Adipose tissue (tissue), 3 donors: Measurements from ENCODE around the gene NGF. TPM values are rescaled to one million over a fixed set of nuclear protein-coding genes. Genes with fewer than 3 reads are reported as not detected.
A peak's percentile ranks its signal among the peaks of the same experiment; 100 is the strongest.

Source experiments
- H3K27ac ChIP-seq: one replicate; pipeline ENCODE4 v1.5.1; 2013; ENCODE audit warnings: low read depth, low read length
- WGBS, 3 donors: extraction: QIAGEN DNeasy Blood & Tissue Kit; methylation state at CpG; one replicate each; pipeline ENCODE4 v1.1.7; 2013; 5-methylcytosine and 5-hydroxymethylcytosine counted together
- polyA plus RNA-seq, 3 donors: library from polyadenylated mRNA; stranded (reverse); fragments of 200-250 nt; gene quantifications; one replicate each; pipeline ENCODE4 v1.2.3, GENCODE V29; 2013
- donor health status: healthy with polysubstance abuse.
- donor health status: Bipolar disorder and iron deficiency.
- donor health status: healthy.

NGF gene
- polyA plus RNA-seq, 3 donors = 0.66 to 14.7 (median 13.3) TPM

GRCh38 chr1:115340879-115341278 is 2.8 kb upstream of the NGF start:
- no peak overlapping the region for H3K27ac ChIP-seq
- WGBS, 3 donors = 60 to 61% (median 60%) methylated on average over 3 of the region's 3 CpGs

GRCh38 chr1:115338457-115338820 is 390 bp upstream of the NGF start:
- WGBS, 3 donors = 12 to 23% (median 16%) methylated on average over 19 to 25 of the region's 25 CpGs

GRCh38 chr1:115337276-115337632 is 795 bp downstream of the NGF start:
- H3K27ac ChIP-seq = no peak overlapping the region
- 3 to 5% (median 4%) methylated on average over 19 of the region's 19 CpGs for WGBS, 3 donors

More at GRCh38 chr1:115338457-115338820, 390 bp upstream of the NGF start:
- no peak overlapping the region for H3K27ac ChIP-seq

- 55 to 58% (median 55%) methylated on average over 3 of the region's 3 CpGs for WGBS, 3 donors
- H3K27ac ChIP-seq = no peak overlapping the region
These were observed 1.3 kb downstream of the NGF start for GRCh38 chr1:115336741-115337140.

- peak overlapping the region; percentile 65 for H3K27ac ChIP-seq
- 38 to 72% (median 52%) methylated on average over 4 to 7 of the region's 7 CpGs for WGBS, 3 donors
These were observed 5.0 kb downstream of the NGF start for GRCh38 chr1:115332813-115333608.

- 47 to 76% (median 48%) methylated on average over 5 of the region's 5 CpGs for WGBS, 3 donors
- H3K27ac ChIP-seq = peak overlapping the region; percentile 65
These were observed 6.3 kb downstream of the NGF start for GRCh38 chr1:115331558-115332331.

GRCh38 chr1:115330480-115331013 is 7.5 kb downstream of the NGF start:
- peak overlapping the region; percentile 79 for H3K27ac ChIP-seq
- WGBS, 3 donors = 63 to 69% (median 66%) methylated on average over 7 of the region's 7 CpGs

GRCh38 chr1:115329965-115330364 is 8.1 kb downstream of the NGF start:
- 60 to 74% (median 67%) methylated on average over 3 of the region's 3 CpGs for WGBS, 3 donors
- no peak overlapping the region for H3K27ac ChIP-seq

- 62 to 95% (median 92%) methylated on average over 3 of the region's 3 CpGs for WGBS, 3 donors
- H3K27ac ChIP-seq = no peak overlapping the region
These were observed 10.8 kb downstream of the NGF start for GRCh38 chr1:115327270-115327669.

GRCh38 chr1:115326419-115326818 is 11.6 kb downstream of the NGF start:
- H3K27ac ChIP-seq = no peak overlapping the region
- 88 to 93% (median 91%) methylated on average over 6 of the region's 6 CpGs for WGBS, 3 donors

GRCh38 chr1:115325874-115326273 is 12.2 kb downstream of the NGF start:
- no peak overlapping the region for H3K27ac ChIP-seq
- 51 to 53% (median 52%) methylated on average over 5 of the region's 5 CpGs for WGBS, 3 donors

GRCh38 chr1:115324649-115325420 is 13.2 kb downstream of the NGF start:
- H3K27ac ChIP-seq = no peak overlapping the region
- 78 to 93% (median 90%) methylated on average over 8 of the region's 8 CpGs for WGBS, 3 donors

GRCh38 chr1:115323366-115324004 is 14.6 kb downstream of the NGF start:
- no peak overlapping the region for H3K27ac ChIP-seq
- WGBS, 3 donors = 60 to 68% (median 66%) methylated on average over 2 of the region's 2 CpGs

GRCh38 chr1:115322631-115323030 is 15.4 kb downstream of the NGF start:
- no peak overlapping the region for H3K27ac ChIP-seq
- WGBS, 3 donors = 87 to 95% (median 91%) methylated on average over 3 of the region's 3 CpGs

GRCh38 chr1:115320377-115320776 is 17.7 kb downstream of the NGF start:
- no peak overlapping the region for H3K27ac ChIP-seq
- 86 to 96% (median 96%) methylated on average over 6 of the region's 6 CpGs for WGBS, 3 donors

GRCh38 chr1:115319706-115320105 is 18.3 kb downstream of the NGF start:
- 48% methylated on average over 5 of the region's 5 CpGs for WGBS, 3 donors
- no peak overlapping the region for H3K27ac ChIP-seq

GRCh38 chr1:115317101-115318012 is 20.7 kb downstream of the NGF start:
- WGBS, 3 donors = 48 to 84% (median 81%) methylated on average over 11 of the region's 11 CpGs
- H3K27ac ChIP-seq = no peak overlapping the region
